Measurements from ENCODE around the gene LAD1. TPM values are rescaled to one million over a fixed set of nuclear protein-coding genes. Genes with fewer than 3 reads are reported as not detected.

The LAD1 gene
- total RNA-seq, 1 experiment from 2014 or later = 30.1 TPM

- H3K18ac ChIP-seq (ENCODE audit: insufficient read length, low read depth, low read length) = no peak overlapping the region
- Mint-ChIP-seq H3K36me3 (ENCODE audit: insufficient read depth in 1 of 3, low read depth in 3 of 3) (no peaks in the 10 kb centered on the region), H3K4me3 (no peak overlapping the region), H3K27me3 (ENCODE audit: low read depth) (no peaks in the 10 kb centered on the region; the same call in none of the 2 replicates), H3K4me1 (peaks cover 29 to 35% of the 10 kb centered on the region in 2 experiments), H3K27ac (no peak overlapping the region), H3K9me3 (no peaks in the 10 kb centered on the region)
- no peak overlapping the region for H3K4ac ChIP-seq (ENCODE audit: low read depth, low read length)
- no peak overlapping the region for H3K23ac ChIP-seq (ENCODE audit: insufficient read length, low read depth, low read length)
- no peaks in the 10 kb centered on the region for H3K27me3 ChIP-seq (ENCODE audit: insufficient read depth, low read length)
- H3K14ac ChIP-seq (ENCODE audit: insufficient read depth, low read length) = no peak overlapping the region
- H4K8ac ChIP-seq (replicated peaks; ENCODE audit: insufficient read length, low read depth, low read length) = no peak overlapping the region
- H3K9ac ChIP-seq (ENCODE audit: extremely low read depth, insufficient read length, low read length) = no peak overlapping the region
- H3K79me2 ChIP-seq (ENCODE audit: insufficient read depth, low read length) = no peaks in the 10 kb centered on the region
- H4K91ac ChIP-seq (ENCODE audit: insufficient read length, low read depth, low read length) = no peak overlapping the region
- no peak overlapping the region for H2BK15ac ChIP-seq (ENCODE audit: low read depth, low read length)
- H3K9me3 ChIP-seq (ENCODE audit: control insufficient read depth, low read depth, low read length) = no peaks in the 10 kb centered on the region
- no peaks in the 10 kb centered on the region for H4K20me1 ChIP-seq (ENCODE audit: control insufficient read depth, insufficient read depth, insufficient read length)
- H4K5ac ChIP-seq (ENCODE audit: insufficient read length, low read depth, low read length) = no peak overlapping the region
- no peak overlapping the region for H3T11ph ChIP-seq (ENCODE audit: low read length)
- H3K23me2 ChIP-seq (ENCODE audit: insufficient read length, low read depth, low read length, poor library complexity, severe bottlenecking) = no peaks in the 10 kb centered on the region
- TF ChIP-seq CTCF (conservative IDR thresholded peaks at IDR 0.05) = no peak
- peaks cover 8% of the 10 kb centered on the region; the same call in 1 of the 2 replicates for H3K4me1 ChIP-seq (ENCODE audit: insufficient read depth, low read length)
- DNase-seq = no peak
- H2AFZ ChIP-seq (ENCODE audit: low read length) = no peak overlapping the region
- no peak overlapping the region for H2AK5ac ChIP-seq (ENCODE audit: insufficient read length, low read length)
- no peak overlapping the region for H2BK20ac ChIP-seq (ENCODE audit: low read depth, low read length, poor library complexity, severe bottlenecking)
- no peak overlapping the region for H3K27ac ChIP-seq (ENCODE audit: insufficient read length, low read depth, low read length)
- no peak overlapping the region for H2BK120ac ChIP-seq (ENCODE audit: low read depth, low read length, poor library complexity, severe bottlenecking)
- H3K56ac ChIP-seq (ENCODE audit: insufficient read length, low read depth, low read length) = no peak overlapping the region
- H2BK5ac ChIP-seq (ENCODE audit: insufficient read length, low read length) = no peak overlapping the region
- no peak overlapping the region for H3K4me2 ChIP-seq (ENCODE audit: insufficient read depth, insufficient read length, low read length)
- no peak overlapping the region for H2BK12ac ChIP-seq (ENCODE audit: insufficient read length, low read depth, low read length)
- no peaks in the 10 kb centered on the region for H3K79me1 ChIP-seq (ENCODE audit: insufficient read depth, low read depth, low read length, poor library complexity, severe bottlenecking)
Measured at GRCh38 chr1:201351617-201352016, 47.5 kb downstream of the LAD1 start.
